ENCODE measurements around the gene TCEAL9. TPM values are rescaled to one million over a fixed set of nuclear protein-coding genes. Genes with fewer than 3 reads are reported as not detected.

Gene TCEAL9
- total RNA-seq, 1 experiment from 2014 or later: 183 TPM

- Histone ChIP-seq H3K27ac (no peak overlapping the region), H3K4me1 (no peaks in the 10 kb centered on the region), H3K9me3 (replicated peaks) (no peaks in the 10 kb centered on the region), H3K4me3 (no peak overlapping the region), H3K36me3 (no peaks in the 10 kb centered on the region), H3K27me3 (no peaks in the 10 kb centered on the region)
- no peak for DNase-seq
These were observed 30.0 kb downstream of the TCEAL9 start for GRCh38 chrX:103386332-103386731.

- no peaks in the 10 kb centered on the region for H3K9me3 ChIP-seq (replicated peaks)
- DNase-seq: no peak
- H3K4me1 ChIP-seq: no peaks in the 10 kb centered on the region
- H3K27ac ChIP-seq: no peak overlapping the region
- no peaks in the 10 kb centered on the region for H3K36me3 ChIP-seq
- no peak overlapping the region for H3K4me3 ChIP-seq
- H3K27me3 ChIP-seq: no peaks in the 10 kb centered on the region
These were observed 37.2 kb downstream of the TCEAL9 start for GRCh38 chrX:103393487-103393886.

GRCh38 chrX:103396186-103396585 is 39.9 kb downstream of the TCEAL9 start:
- Histone ChIP-seq H3K27ac (no peak overlapping the region), H3K4me1 (no peaks in the 10 kb centered on the region), H3K4me3 (no peak overlapping the region), H3K9me3 (replicated peaks) (no peaks in the 10 kb centered on the region), H3K36me3 (no peaks in the 10 kb centered on the region), H3K27me3 (no peaks in the 10 kb centered on the region)
- DNase-seq: no peak

DNA sequence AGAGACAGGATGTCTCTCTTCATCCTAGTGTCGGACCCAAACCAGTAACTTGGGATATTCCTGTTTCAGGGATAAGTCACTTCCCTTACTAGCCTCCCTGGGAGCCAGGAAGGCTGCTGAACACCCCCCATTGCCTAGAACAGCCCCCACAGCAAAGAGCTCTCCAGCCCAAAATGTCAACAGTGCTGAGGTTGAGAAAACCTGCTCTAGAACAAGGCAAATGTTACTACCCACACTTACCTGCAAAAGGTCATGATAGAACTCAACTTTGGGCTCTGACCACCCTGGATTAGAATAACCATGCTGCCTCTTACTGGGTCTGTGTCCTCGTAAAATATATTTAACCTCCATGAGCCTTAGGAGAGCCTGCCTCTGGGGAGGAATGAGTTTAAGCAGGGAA is 40.4 kb downstream of the TCEAL9 start:
- H3K9me3 ChIP-seq (replicated peaks): no peaks in the 10 kb centered on the region
- no peak for DNase-seq
- no peak overlapping the region for H3K27ac ChIP-seq
- no peaks in the 10 kb centered on the region for H3K27me3 ChIP-seq
- H3K36me3 ChIP-seq: no peaks in the 10 kb centered on the region
- no peak overlapping the region for H3K4me3 ChIP-seq
- H3K4me1 ChIP-seq: no peaks in the 10 kb centered on the region

- no peaks in the 10 kb centered on the region for H3K36me3 ChIP-seq
- H3K4me3 ChIP-seq: no peak overlapping the region
- H3K27me3 ChIP-seq: no peaks in the 10 kb centered on the region
- H3K9me3 ChIP-seq (replicated peaks): no peaks in the 10 kb centered on the region
- DNase-seq: no peak
- no peaks in the 10 kb centered on the region for H3K4me1 ChIP-seq
- H3K27ac ChIP-seq: no peak overlapping the region
These were observed 41.4 kb downstream of the TCEAL9 start for GRCh38 chrX:103397707-103398106.

GRCh38 chrX:103398421-103398864 is 42.1 kb downstream of the TCEAL9 start:
- no peaks in the 10 kb centered on the region for H3K36me3 ChIP-seq
- H3K27me3 ChIP-seq: no peaks in the 10 kb centered on the region
- no peaks in the 10 kb centered on the region for H3K9me3 ChIP-seq (replicated peaks)
- H3K4me3 ChIP-seq: no peak overlapping the region
- H3K4me1 ChIP-seq: no peaks in the 10 kb centered on the region
- H3K27ac ChIP-seq: no peak overlapping the region
- peak in 1 of 2 experiments; percentile 6 for DNase-seq

DNA sequence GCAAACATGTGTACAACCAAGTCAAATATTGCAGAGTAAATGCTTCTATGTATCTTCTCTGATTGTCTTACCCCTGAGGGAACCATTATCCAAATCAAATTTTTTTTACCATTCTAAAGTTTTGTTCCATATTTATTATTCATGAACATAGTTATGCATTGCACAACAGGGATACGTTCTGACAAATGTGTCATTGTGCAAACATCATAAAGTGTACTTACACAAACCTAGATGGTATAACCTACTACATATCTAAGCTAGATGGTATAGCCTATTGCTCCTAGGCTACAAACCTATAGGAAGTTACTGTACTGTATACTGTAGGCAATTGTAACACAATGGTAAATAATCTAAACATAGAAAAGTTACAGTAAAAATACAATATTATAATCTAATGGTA is 43.4 kb downstream of the TCEAL9 start:
- H3K27ac ChIP-seq: no peak overlapping the region
- no peak for DNase-seq
- no peaks in the 10 kb centered on the region for H3K9me3 ChIP-seq (replicated peaks)

DNA sequence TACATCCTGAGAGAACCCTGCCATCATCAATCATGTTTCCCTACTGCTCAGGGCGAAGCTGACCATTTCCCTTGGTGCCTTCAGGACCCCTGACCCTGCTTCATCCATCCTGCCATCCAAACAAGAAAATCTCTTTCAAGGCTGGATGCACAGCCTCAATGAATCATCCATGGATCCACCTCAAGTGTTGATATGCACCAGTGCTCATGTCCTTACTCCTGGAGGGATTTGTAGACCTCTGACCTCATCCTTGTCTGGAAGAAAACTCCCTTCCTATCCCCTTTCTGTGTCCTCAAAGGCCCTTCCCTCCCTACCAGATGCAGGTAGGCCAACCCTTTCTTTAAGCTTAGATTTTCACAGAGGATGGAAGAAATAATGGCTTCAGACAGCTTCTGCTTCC is 44.6 kb downstream of the TCEAL9 start:
- DNase-seq: no peak
- H3K27me3 ChIP-seq: no peaks in the 10 kb centered on the region
- H3K9me3 ChIP-seq (replicated peaks): no peaks in the 10 kb centered on the region
- H3K27ac ChIP-seq: no peak overlapping the region
- H3K4me3 ChIP-seq: no peak overlapping the region
- no peaks in the 10 kb centered on the region for H3K4me1 ChIP-seq
- H3K36me3 ChIP-seq: no peaks in the 10 kb centered on the region

More for the DNA sequence above, 43.4 kb downstream of the TCEAL9 start:
- H3K4me3 ChIP-seq: no peak overlapping the region
- no peaks in the 10 kb centered on the region for H3K4me1 ChIP-seq
- no peaks in the 10 kb centered on the region for H3K36me3 ChIP-seq
- no peaks in the 10 kb centered on the region for H3K27me3 ChIP-seq

- no peaks in the 10 kb centered on the region for H3K36me3 ChIP-seq
- peak; percentile 66 to 68 for DNase-seq
- H3K27me3 ChIP-seq: no peaks in the 10 kb centered on the region
- H3K4me1 ChIP-seq: no peaks in the 10 kb centered on the region
- no peaks in the 10 kb centered on the region for H3K9me3 ChIP-seq (replicated peaks)
- H3K27ac ChIP-seq: peak overlapping the region; percentile 33; the same call in 1 of the 2 replicates
- peak overlapping the region; percentile 70 for H3K4me3 ChIP-seq
These were observed 48.1 kb downstream of the TCEAL9 start for GRCh38 chrX:103404231-103405008.

DNA sequence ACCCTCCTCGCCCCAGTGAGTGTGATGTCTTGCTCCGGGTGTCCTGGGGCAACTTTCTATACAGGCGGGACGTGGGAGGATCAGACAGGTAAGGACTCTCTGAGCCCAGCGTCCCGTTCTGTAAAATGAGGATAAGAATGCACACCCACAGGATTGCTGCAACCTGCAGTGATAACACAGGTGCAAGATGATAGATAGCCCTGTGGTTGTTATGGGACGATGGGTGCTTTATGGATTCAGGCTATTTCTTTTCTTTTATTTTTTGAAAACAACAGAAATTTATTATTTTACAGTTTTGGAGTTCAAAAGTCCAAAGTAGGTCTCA is 48.7 kb downstream of the TCEAL9 start:
- peak overlapping the region; percentile 33; the same call in 1 of the 2 replicates for H3K27ac ChIP-seq
- DNase-seq: no peak
- H3K4me1 ChIP-seq: no peaks in the 10 kb centered on the region

GRCh38 chrX:103406256-103406655 is 50.0 kb downstream of the TCEAL9 start:
- no peak for DNase-seq
- H3K36me3 ChIP-seq: no peaks in the 10 kb centered on the region
- H3K27me3 ChIP-seq: no peaks in the 10 kb centered on the region
- H3K4me3 ChIP-seq: no peak overlapping the region
- no peak overlapping the region for H3K27ac ChIP-seq
- H3K4me1 ChIP-seq: no peaks in the 10 kb centered on the region
- no peaks in the 10 kb centered on the region for H3K9me3 ChIP-seq (replicated peaks)

More for the DNA sequence above, 48.7 kb downstream of the TCEAL9 start:
- H3K4me3 ChIP-seq: peak overlapping the region; percentile 70
- H3K9me3 ChIP-seq (replicated peaks): no peaks in the 10 kb centered on the region
- H3K36me3 ChIP-seq: no peaks in the 10 kb centered on the region
- H3K27me3 ChIP-seq: no peaks in the 10 kb centered on the region

GRCh38 chrX:103407776-103408175 is 51.5 kb downstream of the TCEAL9 start:
- no peaks in the 10 kb centered on the region for H3K36me3 ChIP-seq
- H3K4me1 ChIP-seq: no peaks in the 10 kb centered on the region
- H3K4me3 ChIP-seq: no peak overlapping the region
- H3K27ac ChIP-seq: no peak overlapping the region
- DNase-seq: no peak
- H3K27me3 ChIP-seq: no peaks in the 10 kb centered on the region
- 0 out of 2 replicates have a peak, but pooled peaks cover 3% of the 10 kb centered on the region for H3K9me3 ChIP-seq (replicated peaks)

Other genes starting within 250 kb of the TCEAL9 start
- gene BEX4, start 141.4 kb upstream of the TCEAL9 start, total RNA-seq (2014; rRNA removed; shearing (Covaris generic)): 34.4 and 36.5 TPM in 2 replicates
- 99.4 and 103 TPM in 2 replicates for gene TCEAL8, start 101.4 kb upstream of the TCEAL9 start, total RNA-seq (2014; rRNA removed; shearing (Covaris generic))
- gene TCEAL5, start 79.8 kb upstream of the TCEAL9 start, total RNA-seq (2014; rRNA removed; shearing (Covaris generic)): not detected in 2 replicates
- not detected in 2 replicates for gene BEX2, start 45.5 kb upstream of the TCEAL9 start, total RNA-seq (2014; rRNA removed; shearing (Covaris generic))
- 39.1 and 42.9 TPM in 2 replicates for gene TCEAL7, start 26.3 kb upstream of the TCEAL9 start, total RNA-seq (2014; rRNA removed; shearing (Covaris generic))
- gene BEX3, start 20.0 kb downstream of the TCEAL9 start, total RNA-seq (2014; rRNA removed; shearing (Covaris generic)): 226 and 238 TPM in 2 replicates
- 0.04 TPM in 1 of 2 replicates, not detected in the other for gene RAB40A, start 163.0 kb downstream of the TCEAL9 start, total RNA-seq (2014; rRNA removed; shearing (Covaris generic))
- gene TCEAL4, start 229.0 kb downstream of the TCEAL9 start, total RNA-seq (2014; rRNA removed; shearing (Covaris generic)): 98.4 and 112 TPM in 2 replicates

Data from SJCRH30 (cell line).